Measurements from ENCODE around the gene PDK4.

DNA sequence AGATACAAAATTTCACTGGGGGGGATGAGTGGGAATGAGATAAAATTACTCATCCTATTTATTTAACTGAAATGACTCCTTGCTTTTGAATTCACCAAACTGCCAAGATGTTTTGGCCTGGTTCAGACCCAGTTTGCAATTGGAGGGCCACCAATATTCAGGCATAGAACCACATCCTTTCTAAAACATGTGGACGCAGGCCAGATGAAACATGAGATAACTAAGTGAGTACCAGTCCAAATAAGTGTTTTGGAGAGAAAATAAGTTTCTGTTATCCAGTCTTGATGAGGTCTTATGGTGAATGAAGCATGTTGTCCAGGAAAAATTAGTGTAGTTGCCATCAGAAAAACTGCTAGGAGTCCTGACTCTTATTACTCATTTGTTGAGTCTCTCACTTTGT lies 36.3 kb upstream of the PDK4 start:
- no peak for TF ChIP-seq CTCF (IDR thresholded peaks at IDR 0.05)
- TF ChIP-seq POLR2AphosphoS5 (IDR thresholded peaks at IDR 0.05): no peak
